ENCODE data around the gene ENOX1. TPM values are rescaled to one million over a fixed set of nuclear protein-coding genes. Genes with fewer than 3 reads are reported as not detected.

Gene ENOX1
- total RNA-seq, 1 experiment from 2014 or later: 0.35 TPM

GRCh38 chr13:43693639-43694038, 93.1 kb downstream of the ENOX1 start:
- no TSS peak for BruUV-seq (replicated peaks)
- Histone ChIP-seq H3K27ac (no peak overlapping the region), H3F3A (ENCODE audit: insufficient read depth, low read depth) (no peaks in the 10 kb centered on the region), H3K4me3 (no peak overlapping the region), H3K36me3 (ENCODE audit: low read depth) (no peaks in the 10 kb centered on the region), H3K4me2 (no peak overlapping the region), H3K9me2 (ENCODE audit: insufficient read depth) (no peaks in the 10 kb centered on the region), H3K79me2 (ENCODE audit: low read depth) (no peaks in the 10 kb centered on the region), H4K20me1 (ENCODE audit: insufficient read depth) (no peaks in the 10 kb centered on the region), H3K9me3 (ENCODE audit: insufficient read depth, low read depth) (no peaks in the 10 kb centered on the region), H2AFZ (no peak overlapping the region), H3K4me1 (replicated peaks; ENCODE audit: insufficient read depth) (no peaks in the 10 kb centered on the region), H3K27me3 (ENCODE audit: insufficient read depth, low read depth) (no peaks in the 10 kb centered on the region)
- TF ChIP-seq EZH2 (IDR thresholded peaks at IDR 0.05; ENCODE audit: low read depth) (no peak), CTCF (conservative IDR thresholded peaks at IDR 0.05) (no peak)
- ChIA-PET CTCF (interaction anchor here (0.7 kb wide), 1 partner anchor 60 kb away, joined by 5 read pairs; no protein-coding TSS in a partner anchor), POLR2A (ENCODE audit: unreplicated experiment) (interaction anchor here (0.5 kb wide), 1 partner anchor 14 kb away, joined by 3 read pairs; no protein-coding TSS in a partner anchor)
- no peak for DNase-seq
- intact Hi-C loops (cut with micrococcal nuclease; ENCODE audit: unreplicated experiment): no loop called here

GRCh38 chr13:43688227-43688907, 98.4 kb downstream of the ENOX1 start:
- TF ChIP-seq CTCF (conservative IDR thresholded peaks at IDR 0.05) (no peak), EZH2 (IDR thresholded peaks at IDR 0.05; ENCODE audit: low read depth) (no peak)
- Histone ChIP-seq H3K4me1 (replicated peaks; ENCODE audit: insufficient read depth) (peaks cover 10% of the 10 kb centered on the region), H3K4me2 (no peak overlapping the region), H3K36me3 (ENCODE audit: low read depth) (no peaks in the 10 kb centered on the region), H3K9me3 (ENCODE audit: insufficient read depth, low read depth) (no peaks in the 10 kb centered on the region), H3F3A (ENCODE audit: insufficient read depth, low read depth) (no peaks in the 10 kb centered on the region), H4K20me1 (ENCODE audit: insufficient read depth) (no peaks in the 10 kb centered on the region), H3K27me3 (ENCODE audit: insufficient read depth, low read depth) (no peaks in the 10 kb centered on the region), H2AFZ (no peak overlapping the region), H3K9me2 (ENCODE audit: insufficient read depth) (no peaks in the 10 kb centered on the region), H3K79me2 (ENCODE audit: low read depth) (no peaks in the 10 kb centered on the region), H3K4me3 (no peak overlapping the region), H3K27ac (no peak overlapping the region)
- BruUV-seq (replicated peaks): no TSS peak
- CTCF ChIA-PET: no interaction called here
- intact Hi-C loops (cut with micrococcal nuclease; ENCODE audit: unreplicated experiment): no loop called here
- DNase-seq: no peak
- POLR2A ChIA-PET (ENCODE audit: unreplicated experiment): no interaction called here

GRCh38 chr13:43687038-43687437, 99.7 kb downstream of the ENOX1 start:
- no peaks in the 10 kb centered on the region for H3F3A ChIP-seq (ENCODE audit: insufficient read depth, low read depth)
- POLR2A ChIA-PET (ENCODE audit: unreplicated experiment): no interaction called here

More at GRCh38 chr13:43687038-43687437, 99.7 kb downstream of the ENOX1 start:
- H2AFZ ChIP-seq: no peak overlapping the region
- peaks cover 10% of the 10 kb centered on the region for H3K4me1 ChIP-seq (replicated peaks; ENCODE audit: insufficient read depth)
- TF ChIP-seq CTCF (conservative IDR thresholded peaks at IDR 0.05): no peak
- no peak for TF ChIP-seq EZH2 (IDR thresholded peaks at IDR 0.05; ENCODE audit: low read depth)
- peak overlapping the region; percentile 38; the same call in 1 of the 2 replicates for H3K4me2 ChIP-seq
- BruUV-seq (replicated peaks): no TSS peak
- H3K27ac ChIP-seq: no peak overlapping the region
- H3K9me2 ChIP-seq (ENCODE audit: insufficient read depth): no peaks in the 10 kb centered on the region
- H3K4me3 ChIP-seq: no peak overlapping the region
- H3K36me3 ChIP-seq (ENCODE audit: low read depth): no peaks in the 10 kb centered on the region
- H4K20me1 ChIP-seq (ENCODE audit: insufficient read depth): no peaks in the 10 kb centered on the region
- no peak for DNase-seq
- H3K9me3 ChIP-seq (ENCODE audit: insufficient read depth, low read depth): no peaks in the 10 kb centered on the region
- CTCF ChIA-PET: no interaction called here
- H3K79me2 ChIP-seq (ENCODE audit: low read depth): no peaks in the 10 kb centered on the region
- intact Hi-C loops (cut with micrococcal nuclease; ENCODE audit: unreplicated experiment): no loop called here
- no peaks in the 10 kb centered on the region for H3K27me3 ChIP-seq (ENCODE audit: insufficient read depth, low read depth)
